Measurements from ENCODE around the gene SLC12A2.

DNA sequence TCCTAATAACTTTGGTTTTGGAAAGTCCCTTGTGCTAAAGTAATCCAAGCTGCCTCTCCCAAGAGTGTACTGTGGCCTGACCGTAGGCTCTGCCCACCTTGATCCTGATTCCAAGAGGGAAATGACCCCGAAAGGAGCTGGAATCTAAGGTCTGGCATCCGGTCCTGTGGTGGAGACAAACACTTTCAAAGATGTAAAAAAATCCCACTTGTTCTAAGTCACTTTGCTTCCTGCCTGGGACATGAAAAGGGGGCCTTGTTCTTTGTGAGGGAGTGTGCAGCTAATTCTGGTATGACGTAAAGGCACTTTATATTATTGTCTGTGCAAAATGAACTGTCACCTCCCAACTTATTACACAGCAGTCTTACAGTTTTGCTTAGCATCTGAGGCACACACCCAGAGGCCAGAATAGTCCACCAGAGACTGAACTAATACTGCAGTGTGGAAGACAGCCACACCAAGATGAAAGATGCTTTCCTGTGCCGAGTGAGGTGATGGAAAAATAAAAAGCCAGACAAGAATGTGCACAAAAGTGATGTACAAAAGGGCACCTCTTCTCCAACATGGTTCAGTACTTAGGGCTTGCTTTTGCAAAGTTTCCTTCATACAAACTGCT, 128.7 kb downstream of the SLC12A2 start:
- TF ChIP-seq EZH2 (IDR thresholded peaks at IDR 0.05; ENCODE audit: low read depth, unreplicated experiment), result no peak
- TF ChIP-seq, protein P1, sequence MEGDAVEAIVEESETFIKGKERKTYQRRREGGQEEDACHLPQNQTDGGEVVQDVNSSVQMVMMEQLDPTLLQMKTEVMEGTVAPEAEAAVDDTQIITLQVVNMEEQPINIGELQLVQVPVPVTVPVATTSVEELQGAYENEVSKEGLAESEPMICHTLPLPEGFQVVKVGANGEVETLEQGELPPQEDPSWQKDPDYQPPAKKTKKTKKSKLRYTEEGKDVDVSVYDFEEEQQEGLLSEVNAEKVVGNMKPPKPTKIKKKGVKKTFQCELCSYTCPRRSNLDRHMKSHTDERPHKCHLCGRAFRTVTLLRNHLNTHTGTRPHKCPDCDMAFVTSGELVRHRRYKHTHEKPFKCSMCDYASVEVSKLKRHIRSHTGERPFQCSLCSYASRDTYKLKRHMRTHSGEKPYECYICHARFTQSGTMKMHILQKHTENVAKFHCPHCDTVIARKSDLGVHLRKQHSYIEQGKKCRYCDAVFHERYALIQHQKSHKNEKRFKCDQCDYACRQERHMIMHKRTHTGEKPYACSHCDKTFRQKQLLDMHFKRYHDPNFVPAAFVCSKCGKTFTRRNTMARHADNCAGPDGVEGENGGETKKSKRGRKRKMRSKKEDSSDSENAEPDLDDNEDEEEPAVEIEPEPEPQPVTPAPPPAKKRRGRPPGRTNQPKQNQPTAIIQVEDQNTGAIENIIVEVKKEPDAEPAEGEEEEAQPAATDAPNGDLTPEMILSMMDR (conservative IDR thresholded peaks at IDR 0.05; ENCODE audit: low read depth in 2 of 2), result no peak

Measured in GM23338 (cell line).